Ovary (tissue), 3 donors: ENCODE measurements around the gene TM9SF4.

ENCODE experiments used
- EP300 ChIP-seq: sonication (generic); formaldehyde crosslinking; IDR thresholded peaks from one replicate; pipeline ENCODE4 v1.6.1; 2017; ENCODE audit warnings: antibody characterized with exemption
- TF ChIP-seq, protein P1 (sequence below), 3 donors: fragments of 450-650 bp in 2 of 3; fragments of 200-600 bp in 1 of 3; IDR thresholded peaks; one replicate each; pipeline versions ENCODE4 v1.5.1 to v1.8.0; 2016 to 2022; ENCODE audit warnings: antibody characterized with exemption in 3 of 3, mild to moderate bottlenecking in 1 of 3
- donor health status: DM: no; HTN: no; CAD: no.

GRCh38 chr20:32127347-32127746 is 17.8 kb downstream of the TM9SF4 start:
- TF ChIP-seq, protein P1, sequence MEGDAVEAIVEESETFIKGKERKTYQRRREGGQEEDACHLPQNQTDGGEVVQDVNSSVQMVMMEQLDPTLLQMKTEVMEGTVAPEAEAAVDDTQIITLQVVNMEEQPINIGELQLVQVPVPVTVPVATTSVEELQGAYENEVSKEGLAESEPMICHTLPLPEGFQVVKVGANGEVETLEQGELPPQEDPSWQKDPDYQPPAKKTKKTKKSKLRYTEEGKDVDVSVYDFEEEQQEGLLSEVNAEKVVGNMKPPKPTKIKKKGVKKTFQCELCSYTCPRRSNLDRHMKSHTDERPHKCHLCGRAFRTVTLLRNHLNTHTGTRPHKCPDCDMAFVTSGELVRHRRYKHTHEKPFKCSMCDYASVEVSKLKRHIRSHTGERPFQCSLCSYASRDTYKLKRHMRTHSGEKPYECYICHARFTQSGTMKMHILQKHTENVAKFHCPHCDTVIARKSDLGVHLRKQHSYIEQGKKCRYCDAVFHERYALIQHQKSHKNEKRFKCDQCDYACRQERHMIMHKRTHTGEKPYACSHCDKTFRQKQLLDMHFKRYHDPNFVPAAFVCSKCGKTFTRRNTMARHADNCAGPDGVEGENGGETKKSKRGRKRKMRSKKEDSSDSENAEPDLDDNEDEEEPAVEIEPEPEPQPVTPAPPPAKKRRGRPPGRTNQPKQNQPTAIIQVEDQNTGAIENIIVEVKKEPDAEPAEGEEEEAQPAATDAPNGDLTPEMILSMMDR (IDR thresholded peaks at IDR 0.05): no peak
- TF ChIP-seq EP300: no peak
